Spleen (tissue), 7 donors: Measurements from ENCODE around the gene TMEM19.

Source experiments
- CTCF ChIP-seq, 11 experiments: fragments of 200-600 bp in 7 of 11; fragments of 450-650 bp in 4 of 11; sonication (generic) in 4 of 11; IDR thresholded peaks in 8 of 11; conservative IDR thresholded peaks in 3 of 11; 1 replicate in 7 of 11; 2 replicates in 4 of 11; pipeline versions ENCODE4 v1.4.0 to v1.8.0; 2016 to 2021; ENCODE audit warnings: antibody characterized with exemption in 11 of 11, inconsistent platforms in 4 of 11, mild to moderate bottlenecking in 1 of 11
- POLR2AphosphoS5 ChIP-seq, 3 donors: sonication (generic); formaldehyde crosslinking; IDR thresholded peaks; one replicate each; pipeline ENCODE4 v1.5.1; 2017; ENCODE audit warnings: antibody characterized with exemption in 3 of 3
- donor health status: DM: no; HTN: no; CAD: no; lungs with moderate emphysema.
- donor health status: DM: no; HTN: no; CAD: no.
- donor health status: DM: no; HTN: no; CAD: no.

GRCh38 chr12:71666259-71666658 lies 19.6 kb upstream of the TMEM19 start:
- no peak for TF ChIP-seq CTCF (IDR thresholded peaks at IDR 0.05 in 8 of 11, conservative IDR thresholded peaks at IDR 0.05 in 3 of 11)
- TF ChIP-seq POLR2AphosphoS5 (IDR thresholded peaks at IDR 0.05): no peak
